ES-I3 (cell line): ENCODE results near the gene NR0B2.

Experiments
- H3K36me3 ChIP-seq: 2 replicates; pipeline ENCODE4 v1.6.1; 2013; ENCODE audit warnings: mild to moderate bottlenecking, low read length, control low read depth, moderate library complexity; ENCODE audit not compliant: insufficient read depth
- H3K4me1 ChIP-seq: 2 replicates; pipeline ENCODE4 v1.6.1; 2013; ENCODE audit warnings: mild to moderate bottlenecking, control low read depth, low read length; ENCODE audit not compliant: insufficient read depth
- H3K9ac ChIP-seq: 2 replicates; pipeline ENCODE4 v1.6.1; 2013; ENCODE audit warnings: low read depth, mild to moderate bottlenecking, low read length, moderate library complexity
- H3K9me3 ChIP-seq: 2 replicates; pipeline ENCODE4 v1.6.1; 2013; ENCODE audit warnings: mild to moderate bottlenecking, low read length, moderate library complexity; ENCODE audit not compliant: control insufficient read depth, insufficient read depth

Gene NR0B2

GRCh38 chr1:26913754-26914619 lies at the start of gene NR0B2:
TSS of gene NR0B2 (minus strand) at chr1:26913975. CDS start at chr1:26913940, 35 bp downstream.
- Histone ChIP-seq H3K9ac (no peak within 1 kb of the TSS), H3K4me1 (no peaks in the 10 kb centered on the region), H3K36me3 (no peaks in the 10 kb centered on the region), H3K9me3 (no peaks in the 10 kb centered on the region)

GRCh38 chr1:26961826-26962225 lies 48.1 kb upstream of the NR0B2 start:
- Histone ChIP-seq H3K9me3 (no peaks in the 10 kb centered on the region), H3K36me3 (no peaks in the 10 kb centered on the region), H3K4me1 (peaks cover 3% of the 10 kb centered on the region; the same call in 1 of the 2 replicates), H3K9ac (no peak overlapping the region)

GRCh38 chr1:26960625-26960966 lies 46.8 kb upstream of the NR0B2 start:
- Histone ChIP-seq H3K9me3 (no peaks in the 10 kb centered on the region), H3K9ac (peak overlapping the region; percentile 71), H3K4me1 (peaks cover 3% of the 10 kb centered on the region; the same call in 1 of the 2 replicates), H3K36me3 (no peaks in the 10 kb centered on the region)

GRCh38 chr1:26959722-26960624 lies 46.2 kb upstream of the NR0B2 start, which contains the start of gene KDF1:
TSS of gene KDF1 (minus strand) at chr1:26960468. CDS start at chr1:26952380, 8,088 bp downstream.
- Histone ChIP-seq H3K36me3 (no peaks in the 10 kb centered on the region), H3K9ac (peak within 1 kb of the TSS; percentile 71)

GRCh38 chr1:26959270-26959669 lies 45.5 kb upstream of the NR0B2 start:
- peak overlapping the region; percentile 71 for H3K9ac ChIP-seq
- H3K4me1 ChIP-seq, result peaks cover 3% of the 10 kb centered on the region; the same call in 1 of the 2 replicates
- no peaks in the 10 kb centered on the region for H3K9me3 ChIP-seq
- no peaks in the 10 kb centered on the region for H3K36me3 ChIP-seq

More at GRCh38 chr1:26959722-26960624, 46.2 kb upstream of the NR0B2 start, which contains the start of gene KDF1:
- H3K4me1 ChIP-seq, result peaks cover 3% of the 10 kb centered on the region; the same call in 1 of the 2 replicates
- H3K9me3 ChIP-seq, result no peaks in the 10 kb centered on the region

- no peaks in the 10 kb centered on the region for H3K36me3 ChIP-seq
Measured at GRCh38 chr1:26957306-26957705, 43.5 kb upstream of the NR0B2 start.

GRCh38 chr1:26956321-26956720 lies 42.5 kb upstream of the NR0B2 start:
- H3K9me3 ChIP-seq, result no peaks in the 10 kb centered on the region
- no peaks in the 10 kb centered on the region for H3K36me3 ChIP-seq
- no peak overlapping the region for H3K9ac ChIP-seq
- no peaks in the 10 kb centered on the region for H3K4me1 ChIP-seq

More at GRCh38 chr1:26957306-26957705, 43.5 kb upstream of the NR0B2 start:
- H3K9ac ChIP-seq, result no peak overlapping the region
- H3K9me3 ChIP-seq, result no peaks in the 10 kb centered on the region
- H3K4me1 ChIP-seq, result peaks cover 3% of the 10 kb centered on the region; the same call in 1 of the 2 replicates

GRCh38 chr1:26953374-26953773 lies 39.6 kb upstream of the NR0B2 start:
- H3K36me3 ChIP-seq, result no peaks in the 10 kb centered on the region; the same call in 1 of the 2 replicates
- H3K4me1 ChIP-seq, result no peaks in the 10 kb centered on the region
- no peak overlapping the region for H3K9ac ChIP-seq

GRCh38 chr1:26951821-26952497 lies 38.2 kb upstream of the NR0B2 start:
- Histone ChIP-seq H3K36me3 (no peaks in the 10 kb centered on the region; the same call in 1 of the 2 replicates), H3K9ac (no peak overlapping the region), H3K4me1 (no peaks in the 10 kb centered on the region), H3K9me3 (no peaks in the 10 kb centered on the region)

More at GRCh38 chr1:26953374-26953773, 39.6 kb upstream of the NR0B2 start:
- no peaks in the 10 kb centered on the region for H3K9me3 ChIP-seq

GRCh38 chr1:26951216-26951615 lies 37.4 kb upstream of the NR0B2 start:
- no peaks in the 10 kb centered on the region for H3K9me3 ChIP-seq
- H3K36me3 ChIP-seq, result peaks cover 2% of the 10 kb centered on the region; the same call in 1 of the 2 replicates
- H3K4me1 ChIP-seq, result no peaks in the 10 kb centered on the region
- no peak overlapping the region for H3K9ac ChIP-seq

GRCh38 chr1:26950602-26951001 lies 36.8 kb upstream of the NR0B2 start:
- Histone ChIP-seq H3K36me3 (peaks cover 5% of the 10 kb centered on the region; the same call in 1 of the 2 replicates), H3K9me3 (no peaks in the 10 kb centered on the region), H3K9ac (no peak overlapping the region), H3K4me1 (no peaks in the 10 kb centered on the region)

- Histone ChIP-seq H3K9me3 (no peaks in the 10 kb centered on the region), H3K9ac (no peak overlapping the region), H3K36me3 (peaks cover 9% of the 10 kb centered on the region), H3K4me1 (no peaks in the 10 kb centered on the region)
Measured at GRCh38 chr1:26949926-26950319, 36.1 kb upstream of the NR0B2 start.

GRCh38 chr1:26949266-26949925 lies 35.6 kb upstream of the NR0B2 start:
- H3K36me3 ChIP-seq, result peaks cover 9% of the 10 kb centered on the region
- H3K4me1 ChIP-seq, result no peaks in the 10 kb centered on the region
- no peaks in the 10 kb centered on the region for H3K9me3 ChIP-seq
- no peak overlapping the region for H3K9ac ChIP-seq
